Activated CD4-positive, alpha-beta T cell treated with anti-CD3 and anti-CD28 coated beads, Interleukin-10, Interleukin-2, amounts not matched to agents 100 ng/mL and 50 ng/mL, durations not matched to agents 16 hours and 8 hours (primary cell): ENCODE measurements around the gene TBC1D5.
"Not testable (repeated sequence)": the region's sequence is repeated elsewhere in the genome, so short reads cannot be mapped to it uniquely, and the experiment has no call there.

Experiments
- DNase-seq: peaks from one replicate; pipeline ENCODE4 v3.0.0-alpha.2; 2020

TBC1D5 gene

DNA sequence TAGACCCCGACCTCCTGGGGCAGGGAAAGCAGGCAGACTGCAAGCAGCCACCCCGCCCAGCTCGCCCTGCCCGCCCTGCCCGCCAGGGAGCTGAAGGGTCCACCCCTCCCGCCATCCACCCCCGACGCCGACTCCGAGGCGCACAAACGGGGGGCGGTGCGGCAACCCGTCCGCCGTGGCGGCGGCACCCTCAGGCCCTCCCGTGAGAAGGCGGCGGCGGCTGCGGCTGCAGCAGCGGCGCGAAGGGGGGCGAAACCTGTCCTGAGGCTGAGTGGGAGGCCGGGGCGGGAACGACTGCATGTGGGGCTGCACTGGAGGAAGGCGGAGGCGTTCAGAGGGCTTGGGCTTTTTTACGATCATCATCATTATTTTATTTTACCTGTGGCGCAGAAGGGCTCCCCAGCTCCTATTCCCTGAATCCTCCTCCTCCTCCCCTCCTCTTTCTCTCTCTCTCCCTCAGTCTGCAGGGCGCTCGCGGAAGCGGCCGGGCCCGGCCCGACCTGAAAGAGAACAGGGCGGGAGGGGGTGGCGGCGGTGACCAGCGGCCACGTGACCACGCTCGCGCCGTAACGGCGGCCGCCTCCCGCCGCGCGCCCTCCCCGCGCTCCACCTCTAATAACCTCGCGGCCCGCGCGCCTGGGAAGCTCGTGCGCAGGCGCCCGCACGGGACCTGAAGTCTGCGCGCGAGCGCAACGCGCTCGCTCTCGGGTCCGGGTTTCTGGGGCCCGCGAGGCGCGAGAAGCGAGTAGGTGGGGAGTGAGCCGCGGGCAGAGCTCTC lies at the start of gene TBC1D5:
TBC1D5 (minus strand) TSS at position 530 of the 778 bp plus-strand sequence. CDS start 234,061 bp downstream, outside the sequence.
- peak; percentile 98 for DNase-seq

DNA sequence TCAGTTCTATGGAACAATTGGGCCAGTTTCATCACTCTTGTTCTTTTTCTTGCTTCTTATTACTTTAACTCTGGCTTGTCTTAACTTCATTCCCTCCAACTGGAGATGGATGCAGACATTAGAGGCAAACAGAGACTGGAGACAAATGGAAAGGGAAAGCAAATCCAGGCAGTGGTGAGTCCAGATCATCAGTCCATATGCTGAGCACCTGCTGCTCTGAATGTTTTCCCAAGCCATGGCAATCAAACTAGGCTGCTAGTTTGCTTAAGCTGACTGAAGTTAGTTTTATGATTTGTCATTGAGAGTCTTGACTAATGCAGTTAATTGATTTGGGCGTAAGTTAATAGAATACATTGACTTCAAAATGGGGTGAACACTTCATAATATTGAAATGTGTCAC lies 41.0 kb upstream of the TBC1D5 start:
- no peak for DNase-seq

DNA sequence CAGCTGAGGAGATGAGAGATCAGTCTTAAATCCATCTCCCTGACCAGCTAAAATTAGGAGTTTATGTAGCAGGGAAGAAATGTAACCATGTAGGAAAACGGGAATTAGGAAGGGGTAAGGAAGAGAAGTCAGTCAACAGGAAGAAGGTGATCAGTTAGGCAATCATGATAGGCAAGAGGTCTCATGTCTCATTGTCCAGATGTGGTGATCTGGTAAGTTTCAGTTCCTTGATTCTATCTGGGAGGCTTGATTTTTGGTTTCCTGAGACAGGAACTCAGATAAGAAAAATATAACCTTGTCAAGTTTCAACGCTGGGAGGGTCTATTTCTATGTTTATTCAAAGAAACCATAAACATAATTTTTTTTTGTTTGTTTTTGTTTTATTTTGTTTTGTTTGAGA lies 40.3 kb upstream of the TBC1D5 start:
- DNase-seq, result no peak

- DNase-seq, result not testable (repeated sequence)
Measured at GRCh38 chr3:17780369-17780768, 37.9 kb upstream of the TBC1D5 start.

DNA sequence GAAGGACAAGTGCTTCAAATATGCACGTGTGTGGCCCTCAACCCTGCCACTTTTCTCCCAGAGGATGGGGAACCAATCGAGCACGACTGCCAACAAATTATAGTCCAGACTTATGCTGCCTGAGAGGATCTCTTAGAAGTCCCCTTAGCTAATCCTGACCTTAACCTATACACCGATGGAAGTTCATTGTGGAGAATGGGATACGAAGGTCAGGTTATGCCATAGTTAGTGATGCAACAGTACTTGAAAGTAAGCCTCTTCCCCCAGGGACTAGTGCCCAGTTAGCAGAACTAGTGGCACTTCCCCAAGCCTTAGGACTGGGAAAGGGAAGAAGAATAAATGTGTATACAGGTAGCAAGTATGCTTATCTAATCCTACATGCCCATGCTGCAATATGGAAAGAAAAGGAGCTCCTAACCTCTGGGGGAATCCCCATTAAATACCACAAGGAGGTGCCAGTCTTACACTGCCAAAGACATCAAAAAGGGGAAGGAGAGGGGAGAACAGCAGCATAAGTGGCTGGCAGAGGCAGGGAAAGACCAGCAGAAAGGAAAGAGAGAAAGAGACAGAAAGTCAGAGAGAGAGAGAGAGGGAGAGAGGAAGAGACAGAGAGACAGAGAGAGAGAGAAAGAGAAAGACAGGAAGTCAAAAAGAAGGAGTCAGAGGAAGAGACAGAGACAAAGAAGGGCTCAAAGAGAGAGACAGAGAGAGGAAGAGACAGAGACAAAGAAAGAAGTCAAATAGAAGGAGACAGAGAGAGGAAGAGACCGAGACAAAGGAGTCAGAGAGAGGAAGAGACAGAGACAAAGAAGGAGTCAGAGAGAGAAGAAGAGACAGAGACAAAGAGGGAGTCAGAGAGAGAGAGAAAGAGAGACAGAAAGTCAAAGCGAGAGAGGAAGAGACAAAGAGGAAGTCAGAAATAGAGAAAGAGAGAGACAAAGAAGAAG lies 37.1 kb upstream of the TBC1D5 start:
- peak; percentile 6 for DNase-seq

DNA sequence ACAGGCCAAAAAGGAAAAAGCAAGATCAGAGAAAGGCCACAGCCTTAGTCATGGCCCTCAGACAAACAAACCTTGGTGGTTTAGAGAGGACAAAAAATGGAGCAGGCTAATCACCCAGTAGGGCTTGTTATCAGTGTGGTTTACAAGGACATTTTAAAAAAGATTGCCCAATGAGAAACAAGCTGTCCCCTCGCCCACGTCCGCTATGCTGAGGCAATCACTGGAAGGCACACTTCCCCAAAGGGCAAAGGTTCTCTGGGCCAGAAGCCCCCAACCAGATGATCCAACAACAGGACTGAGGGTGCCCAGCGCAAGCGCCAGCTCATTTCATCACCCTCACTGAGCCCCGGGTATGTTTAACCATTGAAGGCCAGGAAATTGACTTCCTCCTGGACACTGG lies 34.9 kb upstream of the TBC1D5 start:
- not testable (repeated sequence) for DNase-seq

DNA sequence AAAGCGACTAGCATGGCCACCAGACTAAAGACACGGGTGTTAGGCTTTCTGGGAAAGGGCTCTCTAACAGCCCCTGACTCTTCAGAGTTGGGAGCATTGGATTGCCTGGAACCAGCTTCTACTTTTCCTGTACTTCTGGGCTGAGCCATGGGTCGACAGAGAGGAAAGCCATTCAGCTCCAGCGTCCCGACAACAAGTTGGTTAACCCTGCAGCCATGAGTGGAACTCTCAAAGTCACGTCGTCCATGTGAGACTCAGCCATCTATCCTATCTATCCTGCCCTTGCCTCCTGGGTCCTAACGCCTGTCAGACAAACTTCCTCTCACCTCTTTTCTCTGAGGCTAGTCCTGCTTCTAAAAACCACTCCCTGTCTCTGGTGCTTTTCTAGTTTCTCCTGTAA lies 32.6 kb upstream of the TBC1D5 start:
- peak; percentile 16 for DNase-seq

DNA sequence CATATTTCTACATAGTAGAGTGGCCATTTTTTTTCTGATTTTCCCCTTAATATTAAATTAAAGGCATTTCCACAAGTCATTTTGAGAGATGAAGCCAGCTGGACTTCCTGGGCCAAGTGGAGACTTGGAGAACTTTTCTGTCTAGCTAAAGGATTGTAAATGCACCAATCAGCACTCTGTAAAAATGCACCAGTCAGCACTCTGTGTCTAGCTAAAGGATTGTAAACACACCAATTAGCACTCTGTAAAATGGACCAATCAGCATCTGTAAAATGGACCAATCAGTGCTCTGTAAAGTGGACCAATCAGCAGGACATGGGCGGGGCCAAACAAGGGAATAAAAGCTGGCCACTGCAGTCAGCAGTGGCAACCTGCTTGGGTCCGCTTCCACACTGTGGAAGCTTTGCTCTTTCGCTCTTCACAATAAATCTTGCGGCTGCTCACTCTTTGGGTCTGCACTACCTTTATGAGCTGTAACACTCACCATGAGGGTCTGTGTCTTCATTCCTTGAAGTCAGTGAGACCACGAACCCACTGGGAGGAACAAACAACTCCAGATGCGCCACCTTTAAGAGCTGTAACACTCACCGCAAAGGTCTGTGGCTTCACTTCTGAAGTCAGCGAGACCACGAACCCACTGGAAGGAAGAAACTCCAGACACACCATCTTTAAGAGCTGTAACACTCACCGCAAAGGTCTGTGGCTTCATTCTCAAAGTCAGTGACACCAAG lies 31.9 kb upstream of the TBC1D5 start:
- peak; percentile 65 for DNase-seq

- DNase-seq, result no peak
Measured at GRCh38 chr3:17772556-17772955, 30.1 kb upstream of the TBC1D5 start.

DNA sequence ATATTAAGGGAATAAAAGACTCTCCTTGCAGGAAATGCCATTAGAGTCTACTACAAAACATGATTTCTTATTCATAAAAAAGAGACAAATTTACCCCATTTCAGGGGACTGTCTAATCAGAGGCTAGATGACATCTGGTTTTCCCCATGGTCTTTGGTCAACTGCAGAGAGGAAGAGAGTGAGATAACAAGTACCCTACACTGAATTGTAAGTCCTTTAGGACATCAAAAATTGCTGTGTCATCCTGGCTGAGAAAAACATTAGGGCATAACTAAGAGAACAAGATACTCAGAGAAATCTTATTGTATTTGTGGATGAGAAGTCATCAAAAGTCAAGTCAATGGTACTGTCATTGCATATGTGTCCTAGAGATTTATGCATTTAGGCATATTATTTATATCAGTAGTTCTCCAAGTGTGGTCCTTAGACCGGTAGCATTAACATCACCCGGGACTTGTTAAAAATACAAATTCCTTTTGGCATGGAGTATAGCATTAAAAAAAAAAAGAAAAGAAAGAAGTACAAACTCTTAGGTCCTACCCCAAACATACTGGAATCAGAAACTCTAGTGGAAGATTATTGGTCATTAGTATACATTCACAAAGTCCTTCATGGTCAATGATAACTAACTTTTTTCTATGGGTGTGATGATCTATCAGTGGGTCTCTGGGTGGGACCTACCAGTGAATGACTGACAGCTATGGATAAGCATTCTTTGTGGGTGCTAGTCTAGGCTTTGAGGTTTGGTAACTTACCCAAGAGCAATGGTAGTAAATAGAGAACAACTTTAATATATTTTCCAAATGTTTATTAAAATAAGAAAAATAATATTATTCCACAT lies 29.0 kb upstream of the TBC1D5 start:
- no peak for DNase-seq

DNA sequence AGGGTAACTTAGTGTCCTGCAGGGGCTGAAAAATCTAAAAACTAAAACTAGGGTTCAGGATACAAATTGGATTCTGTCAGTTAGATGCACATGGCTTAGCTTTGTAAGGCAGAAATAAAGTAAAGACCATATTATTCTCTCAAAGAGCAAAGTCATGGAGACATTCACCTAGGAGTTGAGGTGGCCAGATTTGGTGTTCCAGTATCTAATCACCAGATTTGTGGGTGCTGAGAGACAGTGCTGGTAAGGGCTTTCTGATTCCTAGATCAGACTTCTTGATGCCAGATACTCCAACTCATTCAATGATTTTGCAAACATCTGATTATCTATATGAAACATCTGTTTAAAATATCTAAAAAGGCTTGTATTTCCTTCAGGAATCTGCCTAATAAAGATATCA lies 28.3 kb upstream of the TBC1D5 start:
- DNase-seq, result no peak

GRCh38 chr3:17765819-17766472 lies 23.5 kb upstream of the TBC1D5 start:
- no peak for DNase-seq

- DNase-seq, result no peak
Measured at GRCh38 chr3:17761563-17761962, 19.1 kb upstream of the TBC1D5 start.

DNA sequence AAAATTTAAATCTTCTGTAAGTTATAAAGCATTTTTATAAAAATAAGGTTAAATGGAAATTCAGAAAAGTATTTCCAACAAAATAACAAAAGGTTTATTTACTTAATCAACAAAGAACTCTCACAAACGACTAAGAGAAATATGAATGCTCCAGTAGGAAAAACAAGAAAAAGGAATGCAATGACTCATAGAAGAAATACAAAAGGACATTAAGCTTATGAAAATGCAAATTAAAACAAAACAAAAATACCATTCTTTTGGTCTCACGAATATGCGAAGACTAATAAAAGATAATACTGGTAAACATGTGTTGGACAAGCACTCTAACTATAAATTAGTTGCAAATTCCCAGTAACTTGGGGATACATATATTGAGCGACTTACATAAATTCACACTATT lies 17.5 kb upstream of the TBC1D5 start:
- no peak for DNase-seq

DNA sequence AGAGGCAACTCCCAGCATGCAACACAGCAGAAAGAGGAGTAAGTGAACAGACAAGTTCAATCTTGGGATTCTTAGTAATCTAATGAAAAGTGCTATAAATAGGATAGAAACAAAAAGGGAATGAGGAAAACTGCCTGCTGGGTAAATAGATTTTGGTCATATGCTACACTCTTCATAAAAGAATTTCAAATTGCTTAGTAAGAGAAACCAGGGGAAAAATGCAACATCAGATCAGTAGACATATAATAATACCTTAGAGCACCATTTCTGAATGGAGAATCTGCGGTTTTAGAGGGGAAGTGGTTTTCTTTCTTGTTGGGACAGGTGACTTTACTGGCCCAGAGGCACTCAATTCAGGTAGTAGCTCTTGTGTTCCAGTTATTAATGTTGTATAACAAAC lies 13.4 kb upstream of the TBC1D5 start:
- DNase-seq, result no peak

DNA sequence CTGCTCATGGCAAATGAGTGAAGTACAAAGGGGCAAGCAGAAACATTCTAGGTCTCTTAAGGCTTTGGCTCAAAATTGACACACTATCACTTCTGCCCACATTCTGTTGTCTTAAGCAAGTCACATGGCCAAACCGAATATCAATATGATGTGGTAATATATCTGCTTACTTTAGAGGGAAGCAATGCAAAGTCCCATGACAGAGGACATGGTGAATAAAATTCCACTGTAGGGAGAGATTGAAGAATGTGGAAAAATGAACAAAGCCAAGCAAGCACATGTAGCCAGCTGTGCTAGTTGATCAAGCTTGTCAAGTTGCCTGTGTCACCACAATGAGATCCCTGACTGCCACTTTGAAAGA lies 11.2 kb upstream of the TBC1D5 start:
- DNase-seq, result no peak

DNA sequence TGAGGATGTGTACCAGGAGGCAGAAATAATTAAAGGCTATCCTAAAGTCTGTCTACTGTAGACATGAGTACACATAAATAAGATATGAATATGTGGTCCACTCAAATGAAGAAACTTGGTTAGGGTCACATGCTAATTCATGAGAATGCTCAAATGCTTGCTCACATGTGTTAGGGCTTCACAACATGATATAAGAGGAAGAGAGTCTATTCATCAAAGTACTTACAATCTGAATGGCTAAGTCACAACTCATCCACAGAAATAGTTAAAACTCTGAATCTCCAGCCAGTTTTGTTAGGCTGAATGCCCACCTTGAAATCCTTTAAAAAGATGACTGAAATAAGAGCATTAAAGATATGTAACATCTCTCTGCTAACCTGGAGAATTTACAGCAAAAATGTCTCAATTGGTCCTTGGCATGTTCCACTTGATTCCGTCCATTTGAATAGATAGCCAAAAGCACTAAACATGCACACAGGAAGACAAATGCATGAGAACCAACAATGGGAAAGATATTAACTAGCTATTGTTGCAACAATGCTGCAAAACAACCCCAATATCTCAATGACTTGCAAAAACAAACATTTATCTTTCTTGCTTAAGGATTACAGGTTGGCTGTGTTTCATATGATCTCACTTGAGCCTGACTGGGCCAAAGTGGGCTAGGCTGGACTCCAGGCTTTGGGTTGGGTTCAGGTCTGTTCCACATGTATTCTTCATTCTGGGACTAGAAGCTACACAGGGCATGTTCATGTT lies 10.6 kb upstream of the TBC1D5 start:
- DNase-seq, result peak; percentile 28

DNA sequence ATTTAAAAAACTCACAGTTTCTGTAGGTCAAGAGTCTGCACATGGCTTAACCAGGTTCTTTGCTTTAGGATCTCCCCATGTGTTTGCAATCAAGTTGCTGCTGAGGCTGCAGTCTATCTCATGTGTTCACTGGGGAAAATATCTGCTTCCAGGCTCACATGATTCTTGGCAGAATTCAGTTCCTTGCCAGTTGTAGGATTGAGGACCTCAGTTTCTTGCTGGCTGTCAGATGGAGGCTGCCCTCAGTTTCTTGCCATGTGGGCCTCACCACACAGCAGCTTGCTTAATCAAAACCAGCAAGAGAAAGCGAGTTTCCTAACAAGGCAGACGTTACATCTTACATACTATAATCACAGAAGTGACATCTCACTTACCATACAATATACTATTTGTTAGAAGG lies 10.0 kb upstream of the TBC1D5 start:
- DNase-seq, result no peak

GRCh38 chr3:17749705-17750293 lies 7.4 kb upstream of the TBC1D5 start:
- DNase-seq, result peak; percentile 29

DNA sequence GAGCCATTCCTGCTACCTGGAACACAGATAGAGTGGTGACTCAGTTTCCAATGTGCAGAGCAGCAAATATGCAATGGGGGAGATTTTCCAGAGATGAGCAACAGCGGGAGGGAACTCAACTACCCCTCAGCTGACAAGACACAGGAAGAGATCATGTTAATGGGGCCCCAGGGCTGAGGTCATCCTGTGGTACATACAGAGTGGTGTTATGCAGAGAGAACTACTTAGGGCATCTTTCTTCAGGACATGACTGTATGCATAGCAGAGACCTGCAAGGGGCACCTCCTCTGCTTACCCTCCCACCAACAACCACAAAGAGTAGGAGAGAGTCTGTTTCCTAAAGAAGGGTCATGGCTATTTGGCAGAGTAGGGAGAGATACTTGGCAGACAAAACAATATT lies 6.8 kb upstream of the TBC1D5 start:
- DNase-seq, result peak; percentile 56

GRCh38 chr3:17747890-17748247 lies 5.4 kb upstream of the TBC1D5 start:
- no peak for DNase-seq
